WTC11 (cell line): Measurements from ENCODE around the gene MASP1. TPM values are rescaled to one million over a fixed set of nuclear protein-coding genes. Genes with fewer than 3 reads are reported as not detected.
"Not testable (repeated sequence)": the region's sequence is repeated elsewhere in the genome, so short reads cannot be mapped to it uniquely, and the experiment has no call there.

ENCODE experiments used
- ATAC-seq: fragments of 200-7000 bp; cut with Tn5 transposase; 2 replicates; pipeline ENCODE4 v1.10.0; 2021; ENCODE audit warnings: mild to moderate bottlenecking, moderate library complexity
- CTCF ChIA-PET: fragments of 300-600 bp; sonication (Branson Sonifier 250); formaldehyde crosslinking; loops from one replicate; lab custom pipeline; 2021; ENCODE audit warnings: antibody characterized with exemption; lab: Charles Lee
- POLR2A ChIA-PET: fragments of 350-600 bp; sonication (Branson Sonifier 250); formaldehyde crosslinking; loops from one replicate; lab custom pipeline; 2021; ENCODE audit warnings: antibody characterized with exemption; lab: Charles Lee
- DNase-seq: peaks from one replicate; pipeline ENCODE4 v3.0.0; 2021; ENCODE audit warnings: low spot score
- H3K27ac Mint-ChIP-seq: 2 replicates; pipeline ENCODE4 v1.8.0; 2021; ENCODE audit warnings: mixed read lengths
- H3K27me3 Mint-ChIP-seq: 2 replicates; pipeline ENCODE4 v1.8.0; 2021; ENCODE audit warnings: low read depth, mild to moderate bottlenecking, moderate library complexity, mixed read lengths
- H3K36me3 Mint-ChIP-seq: 2 replicates; pipeline ENCODE4 v1.8.0; 2021; ENCODE audit warnings: mixed read lengths
- H3K4me1 Mint-ChIP-seq: 2 replicates; pipeline ENCODE4 v1.8.0; 2022; ENCODE audit warnings: mixed read lengths
- H3K4me3 Mint-ChIP-seq: 2 replicates; pipeline ENCODE4 v1.8.0; 2021; ENCODE audit warnings: mild to moderate bottlenecking, moderate library complexity, mixed read lengths
- H3K9me3 Mint-ChIP-seq: 2 replicates; pipeline ENCODE4 v1.8.0; 2021; ENCODE audit warnings: mixed read lengths
- AR ChIP-seq: fragments of 250-450 bp; sonication (Bioruptor Pico); IDR thresholded peaks from 2 replicates; pipeline ENCODE4 v1.9.0; 2021; ENCODE audit warnings: mild to moderate bottlenecking
- ATF1 ChIP-seq: sonication (generic); formaldehyde crosslinking; IDR thresholded peaks from 2 replicates; pipeline ENCODE4 v1.8.1; 2023; ENCODE audit warnings: mild to moderate bottlenecking, moderate library complexity, missing genetic modification reagents
- ATF2 ChIP-seq: sonication (generic); formaldehyde crosslinking; IDR thresholded peaks from 2 replicates; pipeline ENCODE4 v1.8.1; 2022; ENCODE audit warnings: low read depth, missing genetic modification reagents, borderline replicate concordance
- ATF3 ChIP-seq: sonication (generic); formaldehyde crosslinking; conservative IDR thresholded peaks from 2 replicates; pipeline ENCODE4 v1.8.1; 2022; ENCODE audit warnings: mild to moderate bottlenecking, missing genetic modification reagents
- ATF6 ChIP-seq: sonication (generic); formaldehyde crosslinking; IDR thresholded peaks from 2 replicates; pipeline ENCODE4 v1.8.1; 2023; ENCODE audit warnings: mild to moderate bottlenecking, missing genetic modification reagents
- ELF4 ChIP-seq: sonication (generic); formaldehyde crosslinking; IDR thresholded peaks from 2 replicates; pipeline ENCODE4 v1.8.1; 2022; ENCODE audit warnings: low read depth, mild to moderate bottlenecking, moderate library complexity, missing genetic modification reagents
- FOXJ3 ChIP-seq: sonication (generic); formaldehyde crosslinking; IDR thresholded peaks from 2 replicates; pipeline ENCODE4 v1.9.0; 2021; ENCODE audit warnings: missing genetic modification reagents, mild to moderate bottlenecking, borderline replicate concordance
- FOXP1 ChIP-seq: sonication (generic); formaldehyde crosslinking; IDR thresholded peaks from 2 replicates; pipeline ENCODE4 v1.8.0; 2022; ENCODE audit warnings: missing genetic modification reagents, mild to moderate bottlenecking, moderate library complexity, borderline replicate concordance
- JAZF1 ChIP-seq: fragments of 250-450 bp; sonication (Bioruptor Pico); IDR thresholded peaks from 2 replicates; pipeline ENCODE4 v1.9.0; 2021; ENCODE audit warnings: moderate library complexity, mild to moderate bottlenecking, inconsistent platforms
- JUN ChIP-seq: sonication (generic); formaldehyde crosslinking; IDR thresholded peaks from 2 replicates; pipeline ENCODE4 v1.8.0; 2023; ENCODE audit warnings: mild to moderate bottlenecking, missing genetic modification reagents
- KAT7 ChIP-seq: sonication (generic); formaldehyde crosslinking; IDR thresholded peaks from 2 replicates; pipeline ENCODE4 v1.8.1; 2023; ENCODE audit warnings: missing genetic modification reagents, mild to moderate bottlenecking, borderline replicate concordance
- MAX ChIP-seq: sonication (generic); formaldehyde crosslinking; IDR thresholded peaks from 2 replicates; pipeline ENCODE4 v1.8.0; 2022; ENCODE audit warnings: mild to moderate bottlenecking, missing genetic modification reagents
- NFYB ChIP-seq: sonication (generic); formaldehyde crosslinking; conservative IDR thresholded peaks from 2 replicates; pipeline ENCODE4 v1.8.0; 2022; ENCODE audit warnings: low read depth, missing genetic modification reagents
- PREB ChIP-seq: sonication (generic); formaldehyde crosslinking; IDR thresholded peaks from 2 replicates; pipeline ENCODE4 v1.8.1; 2022; ENCODE audit warnings: mild to moderate bottlenecking, missing genetic modification reagents, moderate library complexity, borderline replicate concordance
- TCF7 ChIP-seq: sonication (generic); formaldehyde crosslinking; IDR thresholded peaks from 2 replicates; pipeline ENCODE4 v1.8.0; 2022; ENCODE audit warnings: mild to moderate bottlenecking, low read depth, missing genetic modification reagents, moderate library complexity
- ZNF281 ChIP-seq: sonication (generic); formaldehyde crosslinking; IDR thresholded peaks from 2 replicates; pipeline ENCODE4 v1.8.0; 2023; ENCODE audit warnings: mild to moderate bottlenecking, missing genetic modification reagents
- ZNF416 ChIP-seq: fragments of 250-450 bp; sonication (Bioruptor Pico); IDR thresholded peaks from 2 replicates; pipeline ENCODE4 v1.9.0; 2021; ENCODE audit warnings: mild to moderate bottlenecking, inconsistent platforms
- ZSCAN18 ChIP-seq: fragments of 250-450 bp; sonication (Bioruptor Pico); IDR thresholded peaks from 2 replicates; pipeline ENCODE4 v2.1.2; 2022; ENCODE audit warnings: mild to moderate bottlenecking, moderate library complexity
- total RNA-seq: library from RNA; stranded (reverse); gene quantifications from 3 replicates; pipeline ENCODE4 v1.2.3, GENCODE V29; 2021

MASP1 gene
- total RNA-seq, 1 experiment from 2014 or later: 2.2 TPM

GRCh38 chr3:187205683-187206082 lies 85.9 kb downstream of the MASP1 start:
- H3K4me1 Mint-ChIP-seq: peaks cover 37% of the 10 kb centered on the region
- ATAC-seq (no peak), DNase-seq (no peak)
- H3K4me3 Mint-ChIP-seq: no peak overlapping the region
- ChIA-PET CTCF (no interaction called here), POLR2A (no interaction called here)
- TF ChIP-seq PREB (CRISPR knock-in tag) (no peak), JAZF1 (CRISPR knock-in tag) (no peak), ZNF416 (CRISPR knock-in tag) (no peak), KAT7 (CRISPR knock-in tag) (no peak), FOXP1 (CRISPR knock-in tag) (no peak), JUN (CRISPR knock-in tag) (no peak), ELF4 (no peak), ZSCAN18 (CRISPR knock-in tag) (no peak), MAX (CRISPR knock-in tag) (no peak)
- peaks cover 45% of the 10 kb centered on the region for H3K9me3 Mint-ChIP-seq
- H3K36me3 Mint-ChIP-seq: peaks cover 38% of the 10 kb centered on the region
- H3K27me3 Mint-ChIP-seq: peaks cover 29% of the 10 kb centered on the region
- no peak overlapping the region for H3K27ac Mint-ChIP-seq

GRCh38 chr3:187199463-187200050 lies 92.0 kb downstream of the MASP1 start:
- H3K9me3 Mint-ChIP-seq, ATAC-seq, H3K27ac Mint-ChIP-seq, H3K36me3 Mint-ChIP-seq, DNase-seq, H3K4me3 Mint-ChIP-seq, H3K27me3 Mint-ChIP-seq, POLR2A ChIA-PET: not testable (repeated sequence)
- CTCF ChIA-PET: interaction anchor here (0.6 to 3.5 kb wide), 3 partner anchors 11 to 451 kb away, joined by 4 to 13 read pairs (median 4); no protein-coding TSS in a partner anchor
- H3K4me1 Mint-ChIP-seq: peaks cover 31% of the 10 kb centered on the region

GRCh38 chr3:187198490-187198889 lies 93.0 kb downstream of the MASP1 start:
- ChIA-PET CTCF (interaction anchor here (3.5 kb wide), 1 partner anchor 12 kb away, joined by 13 read pairs; no protein-coding TSS in a partner anchor), POLR2A (no interaction called here)
- DNase-seq: no peak
- H3K27me3 Mint-ChIP-seq: peaks cover 3% of the 10 kb centered on the region; the same call in 1 of the 2 replicates
- H3K4me3 Mint-ChIP-seq: no peak overlapping the region
- peaks cover 31% of the 10 kb centered on the region for H3K4me1 Mint-ChIP-seq
- H3K27ac Mint-ChIP-seq: no peak overlapping the region
- ATAC-seq: no peak
- H3K9me3 Mint-ChIP-seq: no peaks in the 10 kb centered on the region
- 0 out of 2 replicates have a peak, but pooled peaks cover 2% of the 10 kb centered on the region for H3K36me3 Mint-ChIP-seq
- TF ChIP-seq ZNF281 (CRISPR knock-in tag) (no peak), TCF7 (CRISPR knock-in tag) (no peak), ATF3 (CRISPR knock-in tag) (no peak), NFYB (no peak), FOXJ3 (CRISPR knock-in tag) (no peak), AR (CRISPR knock-in tag) (no peak), ATF6 (no peak), ATF1 (no peak), ATF2 (CRISPR knock-in tag) (no peak)
